Upper lobe of left lung (tissue), 6 donors: ENCODE measurements around the gene MAST4. TPM values are rescaled to one million over a fixed set of nuclear protein-coding genes. Genes with fewer than 3 reads are reported as not detected.
A peak's percentile ranks its signal among the peaks of the same experiment; 100 is the strongest.
"Not testable (repeated sequence)": the region's sequence is repeated elsewhere in the genome, so short reads cannot be mapped to it uniquely, and the experiment has no call there.

ENCODE experiments used
- ATAC-seq, 2 donors: fragments of 200-7000 bp; cut with Tn5 transposase; one replicate each; pipeline ENCODE4 v1.9.1; 2022; ENCODE audit warnings: mild to moderate bottlenecking in 2 of 2, moderate library complexity in 2 of 2; ENCODE audit not compliant: low FRiP score in 2 of 2
- DNase-seq, 2 donors: peaks; one replicate each; pipeline ENCODE4 v3.0.0-alpha.2; 2019 to 2020
- H3K27ac ChIP-seq, 4 donors: fragments of 200-600 bp; sonication (generic); one replicate each; pipeline ENCODE4 v1.5.1; 2016 to 2019
- H3K27me3 ChIP-seq, 4 donors: fragments of 200-600 bp; sonication (generic); one replicate each; pipeline ENCODE4 v1.5.1; 2017 to 2019
- H3K36me3 ChIP-seq, 4 donors: fragments of 200-600 bp; sonication (generic); one replicate each; pipeline ENCODE4 v1.5.1; 2016 to 2019
- H3K4me1 ChIP-seq, 4 donors: fragments of 200-600 bp; sonication (generic); one replicate each; pipeline ENCODE4 v1.5.1; 2018 to 2019
- H3K4me3 ChIP-seq, 4 donors: fragments of 200-600 bp; sonication (generic); one replicate each; pipeline ENCODE4 v1.5.1; 2017 to 2019; ENCODE audit warnings: mild to moderate bottlenecking in 2 of 4, moderate library complexity in 1 of 4
- H3K9me3 ChIP-seq, 4 donors: fragments of 200-600 bp; sonication (generic); one replicate each; pipeline ENCODE4 v1.5.1; 2018 to 2019
- CTCF ChIP-seq, 6 experiments: fragments of 450-650 bp in 4 of 6; fragments of 200-600 bp in 2 of 6; sonication (generic) in 2 of 6; IDR thresholded peaks; one replicate each; pipeline ENCODE4 v1.5.1; 2016 to 2019; ENCODE audit warnings: antibody characterized with exemption in 6 of 6
- EP300 ChIP-seq, 4 donors: sonication (generic); formaldehyde crosslinking; IDR thresholded peaks; one replicate each; pipeline ENCODE4 v1.5.1; 2017; ENCODE audit warnings: antibody characterized with exemption in 4 of 4, control low read depth in 2 of 4
- POLR2A ChIP-seq, 4 donors: fragments of 450-650 bp; IDR thresholded peaks; one replicate each; pipeline ENCODE4 v1.5.1; 2016 to 2017; ENCODE audit warnings: antibody characterized with exemption in 4 of 4, mild to moderate bottlenecking in 2 of 4
- POLR2AphosphoS5 ChIP-seq, 2 donors: sonication (generic); formaldehyde crosslinking; IDR thresholded peaks; one replicate each; pipeline ENCODE4 v1.5.1; 2017; ENCODE audit warnings: antibody characterized with exemption in 2 of 2
- WGBS, 2 donors: methylation state at CpG; one replicate each; pipeline ENCODE4 v1.1.5; 2017 to 2018; 5-methylcytosine and 5-hydroxymethylcytosine counted together
- total RNA-seq, 6 donors: library from RNA; depleted of rRNA in 4 of 6; stranded (reverse); fragments of >200 nt in 4 of 6; gene quantifications; one replicate each; pipeline versions ENCODE4 v1.1.0 to v1.2.1, GENCODE V29; 2016 to 2021
- donor health status: DM: no; HTN: no; CAD: no; lungs with moderate emphysema.
- donor health status: DM: no; HTN: yes; CAD: no; lungs with severe emphysema.

Gene MAST4
- total RNA-seq, 6 donors from 2014 or later = 44.8 to 229 (median 66.4) TPM

DNA sequence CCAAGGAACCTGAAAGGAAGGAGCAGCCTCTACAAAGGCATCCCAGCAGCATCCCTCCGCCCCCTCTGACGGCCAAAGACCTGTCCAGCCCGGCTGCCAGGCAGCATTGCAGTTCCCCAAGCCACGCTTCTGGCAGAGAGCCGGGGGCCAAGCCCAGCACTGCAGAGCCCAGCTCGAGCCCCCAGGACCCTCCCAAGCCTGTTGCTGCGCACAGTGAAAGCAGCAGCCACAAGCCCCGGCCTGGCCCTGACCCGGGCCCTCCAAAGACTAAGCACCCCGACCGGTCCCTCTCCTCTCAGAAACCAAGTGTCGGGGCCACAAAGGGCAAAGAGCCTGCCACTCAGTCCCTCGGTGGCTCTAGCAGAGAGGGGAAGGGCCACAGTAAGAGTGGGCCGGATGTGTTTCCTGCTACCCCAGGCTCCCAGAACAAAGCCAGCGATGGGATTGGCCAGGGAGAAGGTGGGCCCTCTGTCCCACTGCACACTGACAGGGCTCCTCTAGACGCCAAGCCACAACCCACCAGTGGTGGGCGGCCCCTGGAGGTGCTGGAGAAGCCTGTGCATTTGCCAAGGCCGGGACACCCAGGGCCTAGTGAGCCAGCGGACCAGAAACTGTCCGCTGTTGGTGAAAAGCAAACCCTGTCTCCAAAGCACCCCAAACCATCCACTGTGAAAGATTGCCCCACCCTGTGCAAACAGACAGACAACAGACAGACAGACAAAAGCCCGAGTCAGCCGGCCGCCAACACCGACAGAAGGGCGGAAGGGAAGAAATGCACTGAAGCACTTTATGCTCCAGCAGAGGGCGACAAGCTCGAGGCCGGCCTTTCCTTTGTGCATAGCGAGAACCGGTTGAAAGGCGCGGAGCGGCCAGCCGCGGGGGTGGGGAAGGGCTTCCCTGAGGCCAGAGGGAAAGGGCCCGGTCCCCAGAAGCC is 569.6 kb downstream of the MAST4 start:
- DNase-seq = peak; percentile 85 to 94
- Histone ChIP-seq H3K9me3 (no peaks in the 10 kb centered on the region), H3K36me3 (peaks cover 7 to 63% (median 41%) of the 10 kb centered on the region in 4 donors), H3K27ac (peak overlapping the region; percentile 79 to 88 (median 84)), H3K27me3 (no peaks in the 10 kb centered on the region), H3K4me1 (peaks cover 0 to 13% (median 10%) of the 10 kb centered on the region in 4 donors), H3K4me3 (peak overlapping the region in 3 of 4 donors; percentile 18 to 37 (median 30))
- ATAC-seq = peak; percentile 86 to 94
- TF ChIP-seq POLR2AphosphoS5 (IDR thresholded peaks at IDR 0.05) (peak; percentile 31 to 55), EP300 (IDR thresholded peaks at IDR 0.05) (no peak), CTCF (IDR thresholded peaks at IDR 0.05) (peak; percentile 44 to 83 (median 74)), POLR2A (IDR thresholded peaks at IDR 0.05) (no peak)
- 36 to 53% methylated on average over 16 to 26 of the region's 36 CpGs for WGBS, 2 donors

DNA sequence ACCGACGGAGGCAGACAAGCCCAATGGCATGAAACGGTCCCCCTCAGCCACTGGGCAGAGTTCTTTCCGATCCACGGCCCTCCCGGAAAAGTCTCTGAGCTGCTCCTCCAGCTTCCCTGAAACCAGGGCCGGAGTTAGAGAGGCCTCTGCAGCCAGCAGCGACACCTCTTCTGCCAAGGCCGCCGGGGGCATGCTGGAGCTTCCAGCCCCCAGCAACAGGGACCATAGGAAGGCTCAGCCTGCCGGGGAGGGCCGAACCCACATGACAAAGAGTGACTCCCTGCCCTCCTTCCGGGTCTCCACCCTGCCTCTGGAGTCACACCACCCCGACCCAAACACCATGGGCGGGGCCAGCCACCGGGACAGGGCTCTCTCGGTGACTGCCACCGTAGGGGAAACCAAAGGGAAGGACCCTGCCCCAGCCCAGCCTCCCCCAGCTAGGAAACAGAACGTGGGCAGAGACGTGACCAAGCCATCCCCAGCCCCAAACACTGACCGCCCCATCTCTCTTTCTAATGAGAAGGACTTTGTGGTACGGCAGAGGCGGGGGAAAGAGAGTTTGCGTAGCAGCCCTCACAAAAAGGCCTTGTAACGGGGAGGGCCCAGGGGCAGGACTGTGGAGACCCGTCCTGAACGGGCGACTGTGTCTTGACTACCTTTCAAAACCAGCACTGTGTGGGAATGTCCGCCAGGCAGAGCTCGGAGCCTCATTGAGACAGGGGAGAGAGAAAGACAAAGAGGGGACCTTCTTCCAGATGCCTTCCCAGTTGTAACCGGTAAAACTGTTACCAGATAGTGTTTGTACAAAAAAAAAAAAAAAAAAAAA is 570.5 kb downstream of the MAST4 start:
- no peaks in the 10 kb centered on the region for H3K9me3 ChIP-seq
- H3K27me3 ChIP-seq = no peaks in the 10 kb centered on the region
- WGBS, 2 donors = 61 to 70% methylated on average over 21 to 28 of the region's 31 CpGs
- peaks cover 0 to 13% (median 10%) of the 10 kb centered on the region in 4 donors for H3K4me1 ChIP-seq
- H3K36me3 ChIP-seq = peaks cover 7 to 55% (median 41%) of the 10 kb centered on the region in 4 donors
- DNase-seq (peak; percentile 74 to 88), ATAC-seq (peak; percentile 57 to 82)
- H3K4me3 ChIP-seq = peak overlapping the region in 3 of 4 donors; percentile 18 to 37 (median 30)
- no peak for TF ChIP-seq POLR2AphosphoS5 (IDR thresholded peaks at IDR 0.05)
- peak in 1 of 4 donors; percentile 61 for TF ChIP-seq POLR2A (IDR thresholded peaks at IDR 0.05)
- H3K27ac ChIP-seq = peak overlapping the region; percentile 79 to 88 (median 84)

DNA sequence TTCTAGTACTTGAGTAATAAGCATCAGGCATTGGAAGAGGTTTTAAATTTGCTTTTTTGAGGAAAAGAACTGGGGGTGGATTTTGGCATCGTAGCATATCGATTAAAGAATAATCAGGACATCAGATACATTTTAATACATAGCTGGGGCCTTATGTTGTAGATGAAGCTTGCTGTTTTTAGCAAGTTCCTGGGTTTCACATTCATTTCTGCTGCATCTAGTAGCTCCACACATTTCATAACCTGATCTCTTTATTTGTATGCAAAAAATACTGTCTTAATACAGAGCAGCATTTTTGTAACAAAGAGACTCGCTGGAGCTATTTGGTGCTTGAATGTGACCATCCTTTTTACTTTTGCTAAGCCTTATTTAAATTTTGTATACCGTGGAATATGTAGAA is 571.9 kb downstream of the MAST4 start:
- peaks cover 0 to 13% (median 10%) of the 10 kb centered on the region in 4 donors for H3K4me1 ChIP-seq
- 96 to 98% methylated on average over 4 of the region's 4 CpGs for WGBS, 2 donors
- TF ChIP-seq POLR2AphosphoS5 (IDR thresholded peaks at IDR 0.05) = no peak
- no peak overlapping the region for H3K4me3 ChIP-seq
- H3K27me3 ChIP-seq = no peaks in the 10 kb centered on the region
- no peak for DNase-seq
- peaks cover 3 to 41% (median 31%) of the 10 kb centered on the region in 4 donors for H3K36me3 ChIP-seq
- no peak overlapping the region for H3K27ac ChIP-seq
- no peaks in the 10 kb centered on the region for H3K9me3 ChIP-seq
- ATAC-seq = no peak

DNA sequence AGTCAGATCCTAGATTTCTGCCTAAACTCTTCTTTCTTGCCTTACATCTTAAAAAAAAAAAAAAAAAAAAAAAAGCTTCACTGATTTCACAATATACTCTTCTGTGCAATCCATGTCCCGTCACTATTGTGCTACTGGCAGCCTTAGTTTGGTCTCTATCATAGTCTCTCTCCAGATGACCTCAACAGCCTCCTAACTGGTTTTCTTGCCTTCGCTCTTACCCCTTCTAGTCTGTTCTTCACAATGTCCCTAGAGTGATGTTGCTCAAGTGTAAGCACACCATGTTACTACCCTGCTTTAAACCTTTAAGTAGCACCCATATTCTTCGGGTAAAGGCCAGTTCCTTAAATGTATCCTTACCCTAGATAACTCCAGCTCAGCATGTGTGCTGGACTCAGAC is 574.6 kb downstream of the MAST4 start:
- 74 to 81% methylated on average over 3 of the region's 3 CpGs for WGBS, 2 donors
- ATAC-seq = no peak

GRCh38 chr5:67173351-67173750 is 577.2 kb downstream of the MAST4 start:
- DNase-seq, H3K27me3 ChIP-seq, H3K27ac ChIP-seq, H3K4me1 ChIP-seq, H3K36me3 ChIP-seq, H3K4me3 ChIP-seq, ATAC-seq: not testable (repeated sequence)
- peaks cover 0 to 14% (median 11%) of the 10 kb centered on the region in 4 donors for H3K9me3 ChIP-seq
- WGBS, 2 donors = 100% methylated on average over 1 of the region's 2 CpGs; no CpG with 5 or more reads in 1 of the 2 donors

More for the DNA sequence above, 574.6 kb downstream of the MAST4 start:
- H3K4me3 ChIP-seq = no peak overlapping the region
- peaks cover 0 to 14% (median 4%) of the 10 kb centered on the region in 4 donors for H3K36me3 ChIP-seq
- H3K4me1 ChIP-seq = peaks cover 0 to 9% (median 4%) of the 10 kb centered on the region in 4 donors
- H3K27me3 ChIP-seq = no peaks in the 10 kb centered on the region
- TF ChIP-seq CTCF (IDR thresholded peaks at IDR 0.05) = no peak
- no peak for TF ChIP-seq POLR2AphosphoS5 (IDR thresholded peaks at IDR 0.05)
- TF ChIP-seq EP300 (IDR thresholded peaks at IDR 0.05) = no peak
- no peak for DNase-seq
- no peak overlapping the region for H3K27ac ChIP-seq
- no peaks in the 10 kb centered on the region for H3K9me3 ChIP-seq

DNA sequence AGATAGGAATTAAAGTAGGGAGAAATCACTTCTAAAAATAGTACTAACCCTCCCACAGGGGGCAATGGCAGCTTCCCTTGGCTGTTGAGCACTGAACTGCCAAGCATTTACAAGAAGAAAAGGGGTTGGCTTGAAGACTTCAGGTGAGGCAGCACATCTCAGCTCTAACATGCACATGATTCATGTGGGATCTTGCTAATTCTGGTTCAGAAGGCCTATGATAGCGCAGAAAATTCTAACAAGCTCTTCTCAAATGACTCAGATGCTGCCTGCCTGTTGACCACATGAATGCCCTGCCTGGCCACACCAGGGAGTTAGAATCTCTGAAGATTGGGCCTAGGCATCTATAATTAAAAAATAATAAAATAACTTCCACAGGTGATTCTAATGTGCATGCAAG is 577.8 kb downstream of the MAST4 start:
- TF ChIP-seq POLR2AphosphoS5 (IDR thresholded peaks at IDR 0.05) = no peak
- DNase-seq (no peak), ATAC-seq (no peak)
- Histone ChIP-seq H3K27me3 (no peaks in the 10 kb centered on the region), H3K27ac (no peak overlapping the region), H3K4me1 (no peaks in the 10 kb centered on the region), H3K9me3 (peaks cover 0 to 14% (median 11%) of the 10 kb centered on the region in 4 donors), H3K4me3 (no peak overlapping the region), H3K36me3 (peaks cover 0 to 2% (median 0%) of the 10 kb centered on the region in 4 donors)
- 89% methylated on average over 1 of the region's 1 CpG for WGBS, 2 donors
